Peyer's patch (tissue), 4 donors: Measurements from ENCODE around the gene GABBR2.

Experiments used
- POLR2A ChIP-seq, 2 donors: fragments of 450-650 bp; IDR thresholded peaks; one replicate each; pipeline ENCODE4 v1.5.1; 2017; ENCODE audit warnings: antibody characterized with exemption in 2 of 2, mild to moderate bottlenecking in 2 of 2, moderate library complexity in 2 of 2
- TF ChIP-seq, protein P1 (sequence below), 6 experiments: fragments of 450-650 bp in 4 of 6; fragments of 200-600 bp in 2 of 6; sonication (generic) in 1 of 6; IDR thresholded peaks; one replicate each; pipeline ENCODE4 v1.5.1; 2017 to 2019; ENCODE audit warnings: antibody characterized with exemption in 6 of 6, mild to moderate bottlenecking in 3 of 6, moderate library complexity in 1 of 6

DNA sequence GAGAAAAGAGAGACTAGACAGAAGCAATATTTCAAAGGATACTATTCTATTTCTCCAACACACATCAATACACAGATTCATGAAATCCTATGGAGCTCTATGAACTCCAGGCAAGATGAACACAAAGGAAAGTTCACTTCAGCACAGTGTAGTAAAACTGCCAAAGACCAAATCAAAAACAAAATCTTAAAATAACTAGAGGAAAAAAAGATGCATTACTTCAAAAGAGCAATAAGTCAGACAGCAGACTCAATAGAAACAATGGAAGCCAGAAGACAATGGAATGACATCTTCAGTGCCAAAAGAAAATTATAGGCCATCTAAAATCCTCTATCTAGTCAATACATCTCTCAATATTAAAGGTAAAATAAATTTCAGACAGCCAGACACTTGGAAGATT lies 248.0 kb downstream of the GABBR2 start:
- no peak for TF ChIP-seq POLR2A (IDR thresholded peaks at IDR 0.05)
- TF ChIP-seq, protein P1, sequence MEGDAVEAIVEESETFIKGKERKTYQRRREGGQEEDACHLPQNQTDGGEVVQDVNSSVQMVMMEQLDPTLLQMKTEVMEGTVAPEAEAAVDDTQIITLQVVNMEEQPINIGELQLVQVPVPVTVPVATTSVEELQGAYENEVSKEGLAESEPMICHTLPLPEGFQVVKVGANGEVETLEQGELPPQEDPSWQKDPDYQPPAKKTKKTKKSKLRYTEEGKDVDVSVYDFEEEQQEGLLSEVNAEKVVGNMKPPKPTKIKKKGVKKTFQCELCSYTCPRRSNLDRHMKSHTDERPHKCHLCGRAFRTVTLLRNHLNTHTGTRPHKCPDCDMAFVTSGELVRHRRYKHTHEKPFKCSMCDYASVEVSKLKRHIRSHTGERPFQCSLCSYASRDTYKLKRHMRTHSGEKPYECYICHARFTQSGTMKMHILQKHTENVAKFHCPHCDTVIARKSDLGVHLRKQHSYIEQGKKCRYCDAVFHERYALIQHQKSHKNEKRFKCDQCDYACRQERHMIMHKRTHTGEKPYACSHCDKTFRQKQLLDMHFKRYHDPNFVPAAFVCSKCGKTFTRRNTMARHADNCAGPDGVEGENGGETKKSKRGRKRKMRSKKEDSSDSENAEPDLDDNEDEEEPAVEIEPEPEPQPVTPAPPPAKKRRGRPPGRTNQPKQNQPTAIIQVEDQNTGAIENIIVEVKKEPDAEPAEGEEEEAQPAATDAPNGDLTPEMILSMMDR (IDR thresholded peaks at IDR 0.05): no peak
